Measurements from ENCODE around the gene TRPM2.

DNA sequence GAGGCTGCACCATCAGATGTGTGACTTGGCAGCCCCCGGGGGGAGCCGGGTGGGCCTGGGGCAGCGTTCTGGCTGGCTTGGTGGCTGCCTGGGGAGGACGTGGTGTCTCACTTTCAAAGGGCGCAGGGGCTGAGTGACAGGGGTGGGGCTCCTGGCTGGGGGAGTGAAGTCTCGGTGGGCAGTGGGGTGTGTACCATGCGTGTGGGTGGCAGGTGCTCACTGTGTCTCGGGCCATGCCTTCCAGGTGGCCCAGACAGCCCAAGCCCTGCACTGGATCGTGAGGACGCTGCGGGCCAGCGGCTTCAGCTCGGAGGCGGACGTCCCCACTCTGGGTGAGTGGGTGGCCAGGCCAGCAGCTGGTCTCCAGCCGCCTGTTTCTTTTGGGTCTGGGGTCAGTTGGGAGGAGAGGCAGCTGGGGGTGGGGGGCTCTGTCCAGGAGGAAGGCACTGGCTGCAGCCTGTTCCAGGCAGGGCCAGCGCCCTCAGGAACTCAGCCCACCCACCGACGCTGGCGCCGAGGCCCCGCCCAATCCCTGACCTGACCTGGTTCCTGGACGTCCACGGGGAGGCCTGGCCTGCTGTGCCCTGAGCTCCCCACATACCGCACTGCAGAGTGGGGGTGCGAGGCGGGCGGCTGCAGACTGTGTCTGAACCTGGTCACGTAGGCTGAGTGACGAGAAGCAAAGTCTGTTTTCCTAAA is 71.3 kb downstream of the TRPM2 start:
- TF ChIP-seq, protein P1, sequence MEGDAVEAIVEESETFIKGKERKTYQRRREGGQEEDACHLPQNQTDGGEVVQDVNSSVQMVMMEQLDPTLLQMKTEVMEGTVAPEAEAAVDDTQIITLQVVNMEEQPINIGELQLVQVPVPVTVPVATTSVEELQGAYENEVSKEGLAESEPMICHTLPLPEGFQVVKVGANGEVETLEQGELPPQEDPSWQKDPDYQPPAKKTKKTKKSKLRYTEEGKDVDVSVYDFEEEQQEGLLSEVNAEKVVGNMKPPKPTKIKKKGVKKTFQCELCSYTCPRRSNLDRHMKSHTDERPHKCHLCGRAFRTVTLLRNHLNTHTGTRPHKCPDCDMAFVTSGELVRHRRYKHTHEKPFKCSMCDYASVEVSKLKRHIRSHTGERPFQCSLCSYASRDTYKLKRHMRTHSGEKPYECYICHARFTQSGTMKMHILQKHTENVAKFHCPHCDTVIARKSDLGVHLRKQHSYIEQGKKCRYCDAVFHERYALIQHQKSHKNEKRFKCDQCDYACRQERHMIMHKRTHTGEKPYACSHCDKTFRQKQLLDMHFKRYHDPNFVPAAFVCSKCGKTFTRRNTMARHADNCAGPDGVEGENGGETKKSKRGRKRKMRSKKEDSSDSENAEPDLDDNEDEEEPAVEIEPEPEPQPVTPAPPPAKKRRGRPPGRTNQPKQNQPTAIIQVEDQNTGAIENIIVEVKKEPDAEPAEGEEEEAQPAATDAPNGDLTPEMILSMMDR (IDR thresholded peaks at IDR 0.05): no peak
- TF ChIP-seq POLR2A (IDR thresholded peaks at IDR 0.05): no peak
